Measurements from ENCODE around the gene PDE7B. TPM values are rescaled to one million over a fixed set of nuclear protein-coding genes. Genes with fewer than 3 reads are reported as not detected.

PDE7B gene
- total RNA-seq, 1 donor from 2014 or later: 58.5 TPM

DNA sequence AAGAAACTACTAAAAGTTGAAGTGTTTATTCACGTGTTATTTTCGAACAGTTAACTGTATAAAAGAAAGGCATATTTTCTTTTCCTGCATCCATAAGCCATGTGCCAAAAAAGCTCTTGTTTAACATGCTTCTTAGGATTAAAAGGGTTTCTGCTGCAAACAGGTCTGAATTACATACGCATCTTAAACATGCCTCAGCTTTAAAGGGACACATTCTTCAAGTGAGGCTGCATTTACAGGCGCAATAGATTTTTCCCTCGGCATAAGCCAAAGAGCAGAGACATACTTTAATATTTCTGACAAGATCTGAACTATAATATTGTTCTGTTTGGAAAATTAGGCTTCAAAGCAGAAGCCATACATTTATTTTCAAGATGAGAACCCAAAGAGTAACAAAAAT, 39.4 kb downstream of the PDE7B start:
- no peak for DNase-seq

DNA sequence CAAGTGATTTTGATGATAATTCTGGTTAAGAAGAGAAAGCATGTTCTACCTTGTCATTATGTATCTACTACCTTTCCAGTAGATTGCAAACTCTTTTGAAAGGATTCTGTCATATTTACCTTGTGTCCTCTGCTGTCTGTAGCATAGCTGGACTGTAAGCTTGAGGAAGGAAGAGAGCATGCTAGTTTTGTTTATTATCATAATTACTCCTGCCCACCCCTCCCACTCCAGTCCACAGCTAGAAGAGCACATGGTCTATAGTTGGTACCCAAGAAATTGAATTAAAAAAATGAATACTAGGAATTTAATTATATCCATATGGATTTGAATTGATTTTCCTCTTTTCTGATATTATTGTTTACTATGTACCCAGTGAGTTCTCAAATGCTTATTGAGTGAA, 40.2 kb downstream of the PDE7B start:
- no peak for DNase-seq

DNA sequence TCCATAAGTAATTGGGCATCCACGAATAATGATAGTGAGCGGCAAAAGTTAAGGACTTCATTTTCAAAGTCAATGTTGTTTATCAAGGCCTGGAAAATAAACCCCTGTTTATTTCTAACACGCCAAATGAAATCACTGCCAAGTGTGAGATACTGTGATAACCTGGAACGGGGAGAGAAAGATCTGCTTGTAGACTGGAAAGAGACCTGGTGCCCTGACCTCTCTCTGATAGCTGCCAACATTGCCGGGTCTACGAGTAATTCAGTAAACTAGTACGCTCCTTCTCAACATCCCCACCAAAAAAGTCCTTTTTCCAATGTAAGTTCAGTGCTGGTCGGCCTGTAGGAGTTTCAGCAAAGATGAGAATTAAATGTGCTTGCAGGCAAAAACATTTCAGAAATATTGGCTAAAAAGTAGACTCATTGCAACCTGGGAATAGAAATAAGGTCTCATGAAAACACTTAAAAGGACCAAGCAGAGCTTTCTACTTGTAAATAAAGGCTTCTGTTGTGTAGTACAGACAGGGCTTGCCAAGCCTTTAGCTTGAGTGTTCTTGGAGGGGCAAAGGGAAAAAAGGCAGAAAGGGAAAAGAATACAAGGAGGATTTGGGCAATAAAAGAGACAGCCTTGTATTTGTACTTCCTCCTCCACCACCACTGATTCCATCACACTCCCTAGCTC, 43.9 kb downstream of the PDE7B start:
- no peak for DNase-seq

DNA sequence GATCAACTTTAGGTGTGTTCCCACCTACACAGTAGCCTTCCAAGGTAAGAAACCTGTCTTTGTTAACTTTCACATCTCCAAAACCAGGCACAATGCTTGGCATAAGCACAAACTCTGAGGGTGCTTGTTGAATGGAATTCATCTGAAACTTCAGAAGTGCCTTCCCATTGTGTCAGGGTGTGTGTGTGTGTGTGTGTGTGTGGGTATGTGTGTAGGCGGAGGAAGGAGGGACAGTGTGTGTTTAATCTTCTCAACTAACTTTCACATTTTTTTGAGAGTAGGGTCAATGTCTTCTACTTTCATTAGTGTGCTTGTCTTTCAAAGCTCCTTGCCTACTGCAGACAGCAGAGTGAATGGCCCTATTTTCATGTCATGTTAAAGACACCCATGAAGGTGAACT, 45.6 kb downstream of the PDE7B start:
- no peak for DNase-seq

DNA sequence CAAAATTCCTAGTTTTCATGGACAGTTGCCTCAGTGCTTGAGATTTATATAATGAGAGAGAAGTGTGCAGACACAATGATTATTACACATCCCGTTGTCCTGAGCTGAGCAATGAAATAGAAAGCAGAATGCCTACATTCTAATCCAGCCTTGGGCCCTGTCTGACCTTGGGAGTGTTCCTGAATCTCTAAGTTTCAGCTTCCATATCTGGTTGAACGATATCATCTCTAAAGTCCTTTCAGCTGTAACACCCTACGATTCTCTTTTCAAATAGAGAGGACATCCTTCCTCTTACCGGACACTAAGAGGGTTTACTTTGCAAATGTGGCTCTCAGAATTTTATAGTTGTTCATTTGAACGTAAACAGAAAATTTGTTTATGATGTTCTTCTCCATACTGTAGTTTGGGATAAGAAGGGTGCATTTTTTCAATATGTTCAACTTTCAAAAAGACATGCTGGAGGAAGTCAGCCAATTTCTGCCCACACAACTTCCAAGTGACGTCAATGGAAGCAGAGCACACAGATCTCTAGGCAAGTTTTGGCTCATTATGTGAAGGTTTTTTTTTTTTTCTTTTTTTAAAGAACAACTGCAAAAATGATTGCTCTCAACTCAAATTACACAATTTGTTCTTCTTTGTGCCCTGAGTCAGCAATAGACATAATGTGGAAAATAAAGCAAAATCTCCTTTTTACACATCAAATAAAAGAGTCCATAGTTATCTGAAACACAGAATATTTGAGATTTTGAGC, 50.4 kb downstream of the PDE7B start:
- peak; percentile 22 for DNase-seq

DNA sequence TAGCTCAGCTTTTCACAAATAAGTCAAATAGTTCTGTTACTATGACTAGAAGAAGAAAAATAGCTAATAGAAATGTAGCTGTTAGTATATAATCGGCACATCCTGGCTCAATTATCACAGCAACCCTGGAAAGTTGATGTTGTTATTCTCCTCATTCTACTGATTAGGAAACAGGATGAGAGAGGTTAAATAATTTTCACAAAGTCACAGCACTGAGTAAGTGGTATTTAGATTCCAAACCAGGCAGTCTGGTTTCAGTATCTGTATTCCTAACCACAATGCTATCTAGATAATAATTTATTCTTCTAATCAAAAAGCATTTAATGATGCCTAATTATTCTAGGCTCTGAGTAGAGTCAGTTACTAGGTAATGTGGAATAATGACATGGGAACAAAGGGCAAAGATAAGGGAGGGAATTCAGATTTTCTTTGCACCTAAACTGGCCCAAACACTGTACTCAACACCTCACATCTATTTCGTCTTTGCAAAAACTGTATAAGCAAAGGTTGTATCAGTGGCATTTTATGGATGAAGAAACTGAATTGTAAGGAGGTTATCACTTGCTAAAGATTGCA, 51.3 kb downstream of the PDE7B start:
- peak; percentile 19 for DNase-seq

DNA sequence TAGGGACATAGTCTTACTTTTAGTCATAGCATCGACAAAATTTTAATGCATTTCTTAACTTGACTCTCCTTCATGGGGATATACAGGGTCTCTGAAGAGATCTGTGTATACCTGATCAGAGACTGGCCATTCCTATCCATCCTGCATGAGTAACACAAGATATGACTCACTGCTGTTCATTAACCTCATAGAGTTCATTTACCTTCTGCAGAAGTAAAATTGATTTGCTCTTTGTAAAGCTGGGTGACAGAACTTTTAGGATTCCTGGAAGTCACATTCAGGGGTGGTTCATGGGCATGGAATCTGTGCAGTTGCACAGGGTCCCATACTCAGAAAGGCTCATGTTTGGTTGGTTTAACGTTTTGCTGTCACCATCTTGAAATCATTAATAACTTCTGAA, 53.2 kb downstream of the PDE7B start:
- no peak for DNase-seq

DNA sequence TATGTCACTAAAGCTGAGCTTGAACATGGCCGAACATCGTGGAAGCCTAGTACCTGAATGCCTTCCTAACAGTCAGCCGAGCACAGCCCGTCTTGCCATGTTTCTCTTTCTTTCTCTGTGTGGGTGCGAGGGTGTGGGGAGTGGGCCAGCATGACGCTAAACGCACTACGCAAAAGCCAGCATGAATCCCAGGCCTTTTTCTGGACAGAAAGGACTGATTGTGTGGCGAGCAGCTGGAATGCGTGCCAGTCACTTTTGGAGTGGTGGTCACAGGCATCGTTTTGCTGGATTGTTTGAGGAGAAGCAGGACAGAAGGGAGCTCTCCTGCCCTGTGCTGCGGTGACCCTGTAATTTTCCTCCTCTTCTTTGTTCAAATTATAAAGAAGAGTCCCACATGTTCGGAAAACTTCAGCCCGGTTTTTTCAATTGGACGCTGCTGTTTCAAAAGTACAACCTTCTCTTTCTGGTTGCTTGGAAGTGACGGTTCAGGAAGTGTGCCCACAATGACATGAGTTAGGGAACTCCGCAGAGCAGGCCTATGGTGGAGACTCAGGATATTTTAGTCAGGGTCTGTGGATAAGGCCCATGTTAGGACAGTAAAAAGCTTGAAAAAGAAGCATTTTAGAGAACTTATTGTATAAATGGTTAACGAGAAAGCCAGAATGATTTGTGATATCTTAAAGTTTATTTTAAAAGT, 54.3 kb downstream of the PDE7B start:
- DNase-seq: no peak

DNA sequence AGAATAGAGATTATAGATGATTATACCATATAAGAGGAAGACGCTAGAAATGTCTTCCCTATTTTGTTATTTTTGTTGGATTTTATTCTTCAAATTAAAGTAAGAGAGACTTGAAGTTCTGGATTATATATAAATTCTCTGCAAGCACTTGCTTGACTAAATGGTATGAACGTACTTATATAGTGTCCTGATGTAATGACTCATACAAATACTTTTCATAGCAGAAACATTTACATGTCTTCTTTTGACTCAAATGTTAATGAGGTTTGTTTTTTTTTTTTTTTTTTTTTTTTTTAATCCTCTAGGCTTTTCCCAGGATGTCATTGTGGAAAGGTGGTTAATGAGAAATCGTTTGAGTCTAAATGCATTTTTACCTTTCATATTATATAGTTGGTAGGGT, 55.0 kb downstream of the PDE7B start:
- DNase-seq: no peak

DNA sequence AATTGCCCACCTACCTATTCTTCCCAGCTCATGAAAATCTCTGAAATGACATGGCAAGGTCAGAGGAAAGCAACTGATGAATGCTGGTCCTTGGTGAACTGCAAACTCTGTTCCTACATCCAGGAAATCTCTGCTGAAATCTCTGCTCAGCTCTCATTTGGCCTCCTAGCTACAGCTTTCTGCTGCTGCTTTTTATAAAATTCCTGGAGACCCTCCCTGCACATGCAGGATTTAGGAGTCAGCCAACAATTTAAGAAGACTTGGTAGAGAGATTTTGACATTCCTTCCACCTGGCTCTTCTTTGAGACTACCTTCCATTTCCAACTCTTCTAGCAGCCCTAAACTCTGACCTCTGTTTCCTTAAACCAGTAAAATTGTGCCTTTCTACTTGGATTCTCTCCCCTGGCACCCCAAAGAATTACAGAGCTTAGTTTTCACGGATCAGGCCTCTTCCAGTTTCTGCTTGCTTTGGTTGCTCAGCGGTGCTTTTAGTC, 55.5 kb downstream of the PDE7B start:
- no peak for DNase-seq

DNA sequence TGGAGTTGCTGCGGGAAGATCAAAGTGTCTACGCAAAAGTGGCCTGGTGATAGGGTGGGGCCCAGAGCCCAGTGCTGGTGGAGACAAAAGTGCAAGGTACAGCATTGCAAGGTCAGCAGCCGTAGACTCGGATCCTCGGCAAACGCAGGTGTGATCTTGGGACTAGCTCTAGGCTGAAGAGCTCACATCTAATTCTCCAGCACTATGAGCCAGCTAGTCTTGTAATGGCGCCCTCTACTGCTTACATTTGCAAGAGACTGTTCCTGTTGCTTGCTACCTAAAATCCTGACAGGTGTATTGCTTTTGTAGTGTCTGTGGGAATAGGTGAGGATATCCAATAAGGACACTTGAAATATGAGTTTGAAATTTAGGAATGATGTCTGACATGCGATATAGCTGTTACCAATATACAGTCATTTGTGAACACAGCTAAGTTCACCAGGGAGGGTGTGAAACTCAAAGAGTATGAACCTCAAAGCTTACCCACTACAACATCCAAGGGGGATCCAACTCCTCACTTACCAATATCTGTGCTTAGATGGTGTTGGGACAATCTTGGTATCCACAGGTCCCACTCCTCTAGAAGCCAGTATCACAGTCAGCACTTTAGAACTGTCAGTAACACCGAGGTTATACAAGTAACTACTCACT, 58.4 kb downstream of the PDE7B start:
- peak; percentile 76 for DNase-seq

DNA sequence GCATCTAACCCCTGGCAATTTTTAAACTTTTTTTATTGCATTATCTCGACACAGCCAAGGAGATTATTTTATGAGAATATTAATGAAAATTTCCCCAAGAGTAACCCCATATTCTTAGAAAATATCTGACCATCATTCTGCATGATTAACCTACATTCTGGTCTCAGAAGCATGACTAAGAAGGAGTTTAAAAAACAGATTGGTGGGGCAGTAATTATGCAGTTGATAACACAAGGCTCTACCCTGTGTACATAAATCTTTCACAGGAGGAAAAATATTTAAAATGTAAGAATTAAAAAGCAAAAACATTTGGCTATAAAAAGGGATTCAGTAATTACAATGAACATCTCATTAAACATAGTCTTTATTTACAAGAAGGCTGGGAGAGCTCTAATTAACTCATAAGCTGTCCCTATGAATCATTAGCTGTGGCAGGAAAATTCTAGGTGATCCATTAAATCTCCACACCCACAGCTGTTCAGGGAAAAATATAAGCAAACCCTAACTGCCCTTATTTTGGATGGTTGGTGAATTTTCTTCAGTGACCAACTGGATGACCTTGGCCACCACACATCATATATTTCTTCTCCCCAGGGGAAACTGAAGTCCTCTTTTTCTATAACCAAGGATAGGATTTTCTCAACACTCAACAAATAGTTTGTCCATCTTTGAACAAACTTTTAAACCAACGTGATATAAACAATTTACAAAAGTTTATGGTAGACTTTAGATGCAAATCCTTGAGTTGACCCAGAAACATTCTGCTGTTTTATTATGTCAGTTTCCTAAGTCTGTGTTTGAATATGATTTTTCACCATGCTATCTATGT, 59.5 kb downstream of the PDE7B start:
- DNase-seq: no peak

DNA sequence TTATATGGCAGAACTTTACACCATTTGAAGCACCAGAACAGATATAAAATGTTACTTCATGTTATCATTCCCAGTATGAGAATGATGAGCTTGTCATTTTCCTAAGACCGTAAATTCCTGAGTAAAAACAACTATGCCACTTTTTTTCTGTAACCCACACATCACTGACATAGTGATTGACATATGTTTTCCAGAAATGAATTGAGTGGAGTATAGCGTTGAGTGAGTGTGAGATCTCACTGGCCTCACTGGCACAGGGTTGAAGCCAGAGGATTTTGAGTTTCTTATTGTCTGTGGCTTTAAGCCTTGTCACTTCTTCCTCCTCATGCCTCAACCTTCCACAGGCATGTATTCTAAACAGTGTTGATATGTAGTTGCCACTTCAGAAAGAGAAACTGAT, 62.3 kb downstream of the PDE7B start:
- DNase-seq: no peak

DNA sequence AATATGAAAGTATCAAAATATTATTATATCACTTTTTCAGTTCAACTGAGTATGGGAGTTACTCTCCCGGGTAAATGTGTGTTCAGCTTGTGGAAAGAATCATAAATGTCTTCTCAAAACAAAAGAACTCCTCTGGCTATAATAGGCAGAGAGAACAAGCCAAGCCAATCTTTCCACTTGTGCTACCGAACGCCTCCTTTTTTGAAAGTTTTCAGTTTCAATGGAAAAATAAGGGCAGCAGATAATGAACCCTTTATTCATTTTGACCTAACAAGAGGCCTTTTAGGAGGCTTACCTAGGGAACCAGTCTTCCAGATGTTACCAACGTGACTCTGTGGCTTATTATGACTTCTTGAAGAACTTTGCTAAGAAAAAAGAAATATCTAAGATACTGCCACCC, 67.5 kb downstream of the PDE7B start:
- DNase-seq: no peak

DNA sequence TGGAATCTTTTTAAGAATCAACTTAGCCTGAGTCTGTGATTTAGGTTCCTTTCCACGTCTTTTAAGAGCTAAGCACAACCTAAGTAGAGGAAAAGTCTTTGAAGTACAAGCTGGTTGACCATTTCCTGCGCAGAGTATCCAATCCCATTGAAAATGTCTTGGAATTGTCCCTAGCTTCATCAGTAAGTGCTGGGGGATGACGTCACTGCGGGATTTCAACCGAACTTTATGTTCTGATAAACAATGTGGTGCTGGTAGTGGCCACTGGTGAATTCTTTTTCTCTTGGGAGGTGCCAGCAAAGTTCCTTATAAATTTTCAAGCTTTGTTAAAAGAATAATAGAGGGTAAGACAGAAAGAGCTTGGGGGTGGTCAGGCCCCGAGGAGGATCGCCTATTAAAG, 69.2 kb downstream of the PDE7B start:
- no peak for DNase-seq

DNA sequence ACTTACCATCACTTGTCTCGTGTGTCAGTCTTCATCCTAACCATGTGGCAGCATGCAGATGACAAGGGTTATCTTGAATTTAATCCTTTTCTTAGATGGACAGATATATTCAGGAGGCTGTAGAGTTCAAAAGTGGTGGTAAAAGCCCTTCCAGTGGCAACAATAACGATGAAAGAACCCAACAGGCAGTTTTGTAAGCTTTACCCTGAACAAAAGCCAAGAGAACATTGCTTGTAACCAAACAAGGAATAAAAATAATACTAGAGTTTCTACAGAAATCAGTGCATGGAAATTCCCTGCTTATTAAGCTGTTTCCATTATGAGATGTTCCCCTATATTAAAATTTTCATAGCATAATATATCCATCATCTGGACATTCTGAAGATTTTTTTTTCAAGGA, 69.7 kb downstream of the PDE7B start:
- DNase-seq: no peak

DNA sequence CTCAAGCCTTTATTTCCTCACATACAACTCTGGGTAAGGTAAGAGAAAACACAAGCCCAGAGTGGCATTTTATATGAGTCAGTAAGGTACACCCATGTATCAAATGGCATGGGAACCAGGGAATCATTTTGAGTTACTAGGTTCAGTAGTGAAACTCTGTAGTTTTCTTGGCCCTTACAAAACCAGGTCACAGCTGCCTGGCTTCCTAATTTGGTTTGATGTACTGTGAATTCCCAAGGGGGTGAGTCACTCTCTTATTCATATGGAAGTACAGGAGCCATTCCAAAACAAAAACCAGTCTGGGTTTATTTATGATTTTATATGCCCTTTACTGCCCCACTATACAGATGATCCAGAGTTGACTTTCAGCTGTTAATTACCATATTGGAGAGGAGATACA, 70.7 kb downstream of the PDE7B start:
- peak; percentile 91 for DNase-seq

DNA sequence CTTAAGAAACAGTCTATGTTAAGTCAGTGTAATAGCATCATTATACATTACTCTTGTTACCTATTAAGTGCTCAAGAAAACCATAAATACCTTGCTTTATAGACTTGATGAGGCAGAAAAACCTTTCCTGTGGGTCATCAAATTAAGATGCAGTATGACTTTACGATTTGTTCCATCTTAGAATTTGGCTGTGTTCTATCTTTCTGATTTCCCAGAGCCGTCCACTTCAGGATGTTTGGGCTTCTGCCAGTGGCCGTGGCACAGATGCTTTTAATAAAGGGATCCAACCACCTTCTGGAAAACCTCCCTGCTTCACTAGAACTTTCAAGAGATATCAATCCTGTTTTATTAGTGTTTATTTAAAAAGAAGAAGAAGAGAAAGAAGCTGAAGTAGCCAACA, 71.2 kb downstream of the PDE7B start:
- no peak for DNase-seq

DNA sequence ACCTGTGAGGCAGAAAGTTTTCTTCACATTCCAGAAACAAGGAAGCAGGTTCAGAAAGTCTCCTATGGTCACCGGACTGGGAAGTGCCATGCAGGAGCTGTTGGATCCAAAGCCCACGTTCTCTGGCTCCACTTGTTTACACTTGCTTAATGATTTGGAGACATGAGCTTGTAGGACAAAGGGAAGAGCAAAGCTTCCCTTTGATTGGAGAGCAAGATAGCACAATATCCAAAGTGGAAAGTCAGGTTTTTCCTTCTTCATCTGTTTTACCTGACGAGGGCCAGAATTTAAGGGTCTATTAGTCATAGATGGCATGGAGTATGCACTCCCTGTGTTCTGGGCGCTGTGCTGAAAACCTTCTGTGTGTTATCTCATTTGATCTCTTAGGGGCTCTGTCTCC, 81.2 kb downstream of the PDE7B start:
- DNase-seq: no peak

DNA sequence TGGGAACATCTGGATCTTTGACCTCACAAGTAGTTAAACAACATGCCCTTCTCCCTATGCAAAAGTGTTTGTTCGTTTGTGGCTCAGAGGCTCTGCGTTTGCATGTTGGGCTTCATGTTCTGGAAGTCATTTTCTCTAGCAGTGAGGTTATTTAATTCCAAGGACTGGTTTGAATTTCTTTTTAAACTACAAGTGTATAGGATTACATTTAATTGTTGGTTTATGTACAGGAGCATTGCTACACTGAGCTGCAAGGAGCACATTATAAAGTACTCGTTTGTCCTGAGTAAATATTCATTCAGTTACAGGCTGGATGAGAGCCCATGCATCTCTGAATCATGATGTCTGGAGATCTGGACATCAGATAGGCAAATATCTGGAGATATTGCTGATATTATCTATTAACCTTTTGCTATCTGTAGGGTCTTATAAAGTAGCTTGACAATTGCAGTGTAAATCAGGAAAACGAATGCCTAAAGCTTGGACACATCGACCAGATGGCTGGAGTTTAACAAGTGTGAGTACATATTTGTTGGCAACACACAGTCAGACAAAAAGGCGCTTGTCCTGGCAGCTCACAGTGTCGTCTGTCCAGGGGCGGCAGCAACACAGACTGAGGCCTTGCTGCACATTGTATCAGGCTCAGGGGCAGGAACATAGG, 84.6 kb downstream of the PDE7B start:
- DNase-seq: no peak

DNA sequence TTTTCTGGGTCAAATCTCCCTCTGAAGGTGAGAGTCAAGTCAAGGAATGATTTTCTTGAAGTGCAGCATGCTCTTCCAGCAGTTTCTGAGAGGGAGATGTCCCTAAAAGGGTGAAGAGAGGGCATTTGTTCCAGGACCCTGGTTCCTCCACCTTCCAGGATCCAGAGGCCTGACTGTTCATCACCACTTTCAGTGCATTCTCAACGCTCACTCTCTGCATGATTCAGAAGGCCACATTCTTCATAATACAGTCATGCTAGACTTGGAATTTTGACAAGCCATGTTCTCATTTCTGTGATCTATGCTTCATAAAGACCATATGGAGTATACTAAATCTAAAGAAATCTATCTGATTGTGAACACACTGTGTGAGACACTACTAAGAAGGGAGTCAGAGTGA, 85.1 kb downstream of the PDE7B start:
- DNase-seq: peak; percentile 30

Measured in dermis blood vessel endothelial cell (primary cell).